Duodenal mucosa (tissue), 2 donors: ENCODE results near the gene TRIM28.

ENCODE experiments used
- H3K27ac ChIP-seq: one replicate; pipeline ENCODE4 v1.7.0; 2013; ENCODE audit warnings: low read depth, low read length
- H3K27me3 ChIP-seq, 2 donors: one replicate each; pipeline ENCODE4 v1.7.0; 2013; ENCODE audit warnings: low read length in 2 of 2, control low read depth in 1 of 2; ENCODE audit not compliant: insufficient read depth in 2 of 2, control insufficient read depth in 1 of 2
- H3K36me3 ChIP-seq, 2 donors: one replicate each; pipeline ENCODE4 v1.7.0; 2013; ENCODE audit warnings: low read length in 2 of 2, control low read depth in 1 of 2; ENCODE audit not compliant: insufficient read depth in 2 of 2, control insufficient read depth in 1 of 2
- H3K4me1 ChIP-seq, 2 donors: one replicate each; pipeline ENCODE4 v1.7.0; 2013; ENCODE audit warnings: low read length in 2 of 2, control low read depth in 1 of 2; ENCODE audit not compliant: insufficient read depth in 2 of 2, control insufficient read depth in 1 of 2
- H3K4me3 ChIP-seq, 2 donors: one replicate each; pipeline ENCODE4 v1.7.0; 2013; ENCODE audit warnings: low read length in 2 of 2, low read depth in 1 of 2
- H3K9ac ChIP-seq, 2 donors: one replicate each; pipeline ENCODE4 v1.7.0; 2013; ENCODE audit warnings: low read length in 2 of 2, low read depth in 1 of 2
- H3K9me3 ChIP-seq, 2 donors: one replicate each; pipeline ENCODE4 v1.7.0; 2013; ENCODE audit warnings: low read length in 2 of 2, control low read depth in 1 of 2; ENCODE audit not compliant: control insufficient read depth in 1 of 2

The TRIM28 gene

GRCh38 chr19:58555920-58556621 is 12.2 kb downstream of the TRIM28 start:
- Histone ChIP-seq H3K4me3 (peak overlapping the region in 1 of 2 donors; percentile 74), H3K27ac (no peak overlapping the region), H3K27me3 (no peaks in the 10 kb centered on the region), H3K4me1 (peaks cover 40 to 46% of the 10 kb centered on the region in 2 donors), H3K9me3 (no peaks in the 10 kb centered on the region), H3K36me3 (peaks cover 19 to 28% of the 10 kb centered on the region in 2 donors), H3K9ac (peak overlapping the region; percentile 51 to 97)

DNA sequence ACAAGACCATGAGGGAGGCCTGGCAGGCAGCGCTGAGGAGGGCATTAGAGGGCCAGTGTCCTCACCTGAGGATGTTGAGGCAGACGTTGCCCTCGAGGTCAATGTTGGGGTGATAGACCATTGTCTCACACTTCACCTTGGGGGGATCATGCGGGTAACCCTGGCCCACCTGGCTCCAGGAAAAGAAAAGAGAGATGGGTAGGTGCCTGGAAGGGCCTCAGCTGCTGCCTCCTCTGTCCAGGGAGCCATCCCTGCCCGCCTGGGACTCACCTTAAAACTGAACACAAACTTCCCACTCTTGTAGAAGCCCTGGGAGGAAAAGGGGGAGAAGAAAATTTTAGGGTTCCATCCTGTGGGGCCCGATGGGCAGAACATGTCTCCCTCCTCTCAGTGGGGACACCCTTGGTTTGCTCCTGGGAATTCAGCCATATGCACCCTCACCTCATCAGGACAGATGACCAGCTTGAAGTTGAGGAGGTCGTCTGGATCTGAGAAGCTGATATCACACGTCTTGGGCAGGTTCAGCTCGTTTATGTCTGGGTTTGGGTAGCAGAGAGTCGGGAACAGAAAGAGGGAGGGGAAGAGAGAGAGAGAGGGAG is 12.9 kb downstream of the TRIM28 start:
- H3K9me3 ChIP-seq: no peaks in the 10 kb centered on the region
- H3K9ac ChIP-seq: peak overlapping the region; percentile 52 to 97
- no peaks in the 10 kb centered on the region for H3K27me3 ChIP-seq
- peaks cover 14 to 22% of the 10 kb centered on the region in 2 donors for H3K36me3 ChIP-seq
- peak overlapping the region; percentile 74 to 90 for H3K4me3 ChIP-seq
- H3K4me1 ChIP-seq: peaks cover 42 to 50% of the 10 kb centered on the region in 2 donors
- no peak overlapping the region for H3K27ac ChIP-seq

DNA sequence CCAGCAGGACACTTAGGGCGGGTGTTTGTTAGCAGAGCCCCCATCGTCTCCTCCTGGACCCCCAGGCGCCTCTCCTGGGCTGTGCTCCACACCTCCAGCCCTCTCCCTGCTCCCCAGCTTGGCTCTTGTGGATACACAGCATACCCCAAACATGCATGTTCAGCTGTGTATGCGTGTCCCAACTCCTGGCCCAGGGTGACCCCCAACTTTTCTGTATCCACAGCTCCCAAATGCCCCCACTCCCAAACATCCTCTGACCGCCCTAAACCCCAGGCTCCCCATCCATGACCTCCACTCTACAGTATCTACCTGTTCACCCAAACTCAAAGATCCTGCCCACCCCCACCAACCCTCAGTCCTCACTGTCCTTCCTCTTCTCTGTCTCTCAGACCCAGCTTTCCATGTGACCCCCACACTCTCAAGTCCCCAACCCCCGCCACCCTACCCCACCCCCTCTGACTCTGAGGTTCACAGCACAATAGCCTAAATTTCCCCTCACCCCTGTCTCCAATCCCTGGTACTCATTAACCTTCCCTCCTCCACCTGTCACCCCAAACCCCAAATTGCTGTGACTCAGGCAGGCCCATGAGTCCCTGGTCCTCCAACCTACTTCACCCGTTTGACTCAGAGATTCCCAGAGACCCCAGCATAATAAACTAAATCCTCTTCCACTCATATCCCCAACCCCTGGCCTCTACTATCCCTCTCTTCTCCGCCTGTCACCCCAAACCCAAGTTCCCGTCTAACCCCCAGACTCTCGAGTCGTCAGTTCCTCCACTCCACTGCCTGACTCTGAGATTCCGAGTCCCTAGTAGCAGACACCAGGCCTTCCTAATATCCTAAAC is 13.6 kb downstream of the TRIM28 start:
- Histone ChIP-seq H3K4me1 (peaks cover 49 to 58% of the 10 kb centered on the region in 2 donors), H3K9me3 (no peaks in the 10 kb centered on the region), H3K9ac (peak overlapping the region; percentile 52 to 97), H3K27ac (peak overlapping the region; percentile 100), H3K27me3 (no peaks in the 10 kb centered on the region), H3K4me3 (peak overlapping the region; percentile 74 to 90), H3K36me3 (peaks cover 7 to 15% of the 10 kb centered on the region in 2 donors)

DNA sequence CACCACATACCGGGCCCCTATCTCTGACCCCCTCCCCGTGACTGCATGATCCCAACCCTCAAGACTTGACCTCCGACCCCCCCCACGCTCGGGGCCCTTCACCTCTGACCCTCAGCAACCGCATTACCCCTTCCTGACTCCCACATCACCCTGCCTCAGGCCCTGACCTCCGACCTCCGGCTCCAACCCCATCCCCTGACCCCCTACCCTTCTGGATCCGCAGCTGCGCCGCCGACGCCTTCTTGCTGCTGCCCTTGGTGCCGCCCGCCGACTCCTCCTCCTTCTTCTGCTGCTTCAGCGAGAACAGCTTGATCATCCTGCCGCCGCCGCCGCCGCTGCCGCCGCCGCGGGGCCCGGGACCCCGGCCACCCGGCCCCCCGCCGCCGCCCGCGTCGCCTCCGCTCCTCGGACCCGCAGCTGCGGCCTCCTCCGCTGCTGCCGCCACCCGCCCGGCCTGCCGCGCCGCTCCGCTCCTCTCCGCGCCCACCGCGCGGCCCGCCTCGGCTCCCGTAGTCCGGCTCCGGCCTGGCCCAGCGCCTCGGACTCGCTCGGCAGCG is 14.3 kb downstream of the TRIM28 start, which contains the start of gene UBE2M:
Gene UBE2M (minus strand): TSS at position 546 of the 557 bp plus-strand sequence. CDS start 230 bp downstream, at position 316.
- Histone ChIP-seq H3K27ac (peak within 1 kb of the TSS; percentile 100), H3K36me3 (peaks cover 7 to 10% of the 10 kb centered on the region in 2 donors), H3K9me3 (no peaks in the 10 kb centered on the region), H3K27me3 (no peaks in the 10 kb centered on the region), H3K4me3 (peak within 1 kb of the TSS; percentile 93 to 94), H3K4me1 (peaks cover 55 to 65% of the 10 kb centered on the region in 2 donors), H3K9ac (peak within 1 kb of the TSS; percentile 99)

GRCh38 chr19:58558623-58559274 is 14.9 kb downstream of the TRIM28 start:
- peak overlapping the region; percentile 99 for H3K9ac ChIP-seq
- no peaks in the 10 kb centered on the region for H3K27me3 ChIP-seq
- peaks cover 58 to 66% of the 10 kb centered on the region in 2 donors for H3K4me1 ChIP-seq
- H3K27ac ChIP-seq: peak overlapping the region; percentile 100
- peaks cover 7 to 10% of the 10 kb centered on the region in 2 donors for H3K36me3 ChIP-seq
- no peaks in the 10 kb centered on the region for H3K9me3 ChIP-seq
- H3K4me3 ChIP-seq: peak overlapping the region; percentile 93 to 94

DNA sequence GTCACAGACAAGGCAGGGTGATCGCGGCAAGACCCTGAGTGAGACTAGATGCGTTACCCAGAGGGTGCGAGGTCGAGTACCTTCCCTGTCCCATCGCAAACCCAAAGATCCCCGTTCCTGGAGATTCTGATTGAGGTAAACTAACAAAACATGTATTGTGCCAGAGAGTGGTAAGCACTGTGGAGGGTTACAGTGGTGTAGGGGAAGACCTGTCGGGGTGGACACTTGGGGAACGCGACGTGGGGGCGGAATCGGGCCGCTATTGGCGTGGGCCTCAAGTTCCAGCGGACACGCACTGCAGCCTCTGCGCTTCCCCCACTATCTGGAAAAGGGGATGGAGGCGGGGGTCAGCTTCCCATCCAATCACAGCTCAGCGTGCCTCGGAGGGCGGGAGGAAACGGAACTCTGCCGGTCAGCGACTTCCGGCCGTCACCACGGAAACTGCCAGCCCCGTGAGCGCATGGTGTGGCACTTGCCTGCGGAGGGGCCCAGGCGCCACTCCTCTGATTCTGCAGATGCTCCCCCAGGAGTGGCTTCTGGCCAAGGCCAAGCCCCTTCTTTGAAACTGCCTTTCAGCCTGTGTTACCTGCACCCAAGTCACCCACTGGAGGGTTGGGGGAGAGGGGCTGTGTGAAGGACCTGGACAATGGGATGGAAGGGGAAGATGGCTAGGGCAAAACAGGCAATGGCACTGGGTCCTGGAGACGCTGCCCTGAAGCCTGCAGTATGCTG is 15.6 kb downstream of the TRIM28 start:
- Histone ChIP-seq H3K9ac (peak overlapping the region; percentile 99), H3K4me1 (peaks cover 54 to 59% of the 10 kb centered on the region in 2 donors), H3K4me3 (peak overlapping the region; percentile 93 to 94), H3K27me3 (no peaks in the 10 kb centered on the region), H3K9me3 (no peaks in the 10 kb centered on the region), H3K36me3 (peaks cover 7 to 10% of the 10 kb centered on the region in 2 donors), H3K27ac (peak overlapping the region; percentile 100)

GRCh38 chr19:58560007-58560887 is 16.4 kb downstream of the TRIM28 start:
- Histone ChIP-seq H3K9ac (peak overlapping the region; percentile 99), H3K36me3 (peaks cover 7 to 10% of the 10 kb centered on the region in 2 donors), H3K4me1 (peaks cover 52 to 55% of the 10 kb centered on the region in 2 donors)

GRCh38 chr19:58560921-58561320 is 17.1 kb downstream of the TRIM28 start:
- peaks cover 7 to 10% of the 10 kb centered on the region in 2 donors for H3K36me3 ChIP-seq
- H3K4me1 ChIP-seq: peaks cover 47 to 51% of the 10 kb centered on the region in 2 donors
- H3K4me3 ChIP-seq: no peak overlapping the region
- H3K27ac ChIP-seq: no peak overlapping the region
- no peaks in the 10 kb centered on the region for H3K9me3 ChIP-seq
- H3K27me3 ChIP-seq: no peaks in the 10 kb centered on the region
- no peak overlapping the region for H3K9ac ChIP-seq

More at GRCh38 chr19:58560007-58560887, 16.4 kb downstream of the TRIM28 start:
- no peaks in the 10 kb centered on the region for H3K27me3 ChIP-seq
- no peaks in the 10 kb centered on the region for H3K9me3 ChIP-seq
- peak overlapping the region; percentile 93 to 94 for H3K4me3 ChIP-seq
- H3K27ac ChIP-seq: peak overlapping the region; percentile 100
